Right lung (tissue), 5 donors: ENCODE results near the gene LYPLAL1. TPM values are rescaled to one million over a fixed set of nuclear protein-coding genes. Genes with fewer than 3 reads are reported as not detected.
"Not testable (repeated sequence)": the region's sequence is repeated elsewhere in the genome, so short reads cannot be mapped to it uniquely, and the experiment has no call there.

ENCODE experiments used
- DNase-seq, 2 donors: peaks; one replicate each; pipeline ENCODE4 v3.0.0-alpha.2; 2013
- polyA plus RNA-seq, 5 donors: library from polyadenylated mRNA; unstranded; fragments of 120-200 nt; gene quantifications; one replicate each; pipeline versions ENCODE4 v1.2.1 to v1.2.3, GENCODE V29; 2013; ENCODE audit warnings: inconsistent platforms in 1 of 5, low replicate concordance in 1 of 5; ENCODE audit not compliant: insufficient read length in 5 of 5, insufficient read depth in 1 of 5

The LYPLAL1 gene
- polyA plus RNA-seq, 5 donors = 43.7 to 68.4 (median 58.8) TPM

DNA sequence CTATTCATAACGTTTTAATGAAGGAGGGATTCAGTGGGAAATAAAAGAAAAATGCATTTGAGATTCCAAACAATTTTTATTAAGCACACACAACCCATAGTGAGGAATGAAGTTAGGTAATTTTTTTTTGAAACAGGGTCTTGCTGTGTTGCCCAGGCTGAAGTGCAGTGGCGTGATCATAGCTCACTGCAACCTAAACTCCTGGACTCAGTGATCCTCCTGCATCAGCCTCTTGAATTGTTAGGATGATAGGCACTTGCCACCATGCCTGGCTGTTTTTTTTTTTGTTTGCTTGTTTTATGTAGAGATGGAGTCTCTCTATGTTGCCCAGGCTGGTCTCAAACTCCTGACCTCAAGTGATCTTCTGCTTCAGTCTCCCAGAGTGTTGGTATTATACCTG is 28.9 kb downstream of the LYPLAL1 start:
- DNase-seq = no peak

DNA sequence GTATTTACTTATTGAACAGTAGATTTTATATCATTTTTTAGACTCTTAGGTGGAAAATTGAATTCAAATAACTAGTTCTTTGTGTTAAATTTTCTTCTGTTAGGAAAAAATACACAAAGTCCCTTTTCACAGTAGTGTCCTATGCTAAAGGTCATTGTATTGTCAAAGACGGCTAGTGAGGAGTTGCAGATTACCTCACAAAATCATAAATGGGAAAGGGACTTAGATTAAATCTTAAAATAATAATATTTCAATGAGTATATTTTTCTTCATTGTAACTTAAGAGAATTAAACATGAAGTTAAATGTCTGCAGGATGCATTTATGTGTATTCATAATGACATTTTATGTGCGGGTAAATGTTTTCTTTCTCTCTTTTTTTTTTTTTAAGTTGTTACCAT is 32.7 kb downstream of the LYPLAL1 start:
- no peak for DNase-seq

DNA sequence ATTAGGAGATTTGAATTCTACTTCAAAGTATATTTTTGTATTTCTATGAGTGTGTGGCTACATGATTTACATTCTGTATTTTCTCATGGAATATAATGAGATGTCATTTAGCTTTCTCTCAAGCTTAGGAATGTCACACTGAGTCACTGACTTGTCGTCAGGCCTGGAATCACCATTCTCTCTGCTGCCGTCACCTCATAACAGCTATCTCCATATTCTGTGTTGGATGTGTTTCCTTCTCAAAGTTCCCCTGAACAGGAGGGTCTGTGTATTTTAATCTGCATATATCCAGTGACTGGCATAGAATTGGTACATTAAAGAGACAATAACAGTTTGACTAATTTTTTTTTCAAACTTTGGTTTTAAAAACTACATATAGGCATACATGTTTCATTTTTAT is 35.9 kb downstream of the LYPLAL1 start:
- no peak for DNase-seq

DNA sequence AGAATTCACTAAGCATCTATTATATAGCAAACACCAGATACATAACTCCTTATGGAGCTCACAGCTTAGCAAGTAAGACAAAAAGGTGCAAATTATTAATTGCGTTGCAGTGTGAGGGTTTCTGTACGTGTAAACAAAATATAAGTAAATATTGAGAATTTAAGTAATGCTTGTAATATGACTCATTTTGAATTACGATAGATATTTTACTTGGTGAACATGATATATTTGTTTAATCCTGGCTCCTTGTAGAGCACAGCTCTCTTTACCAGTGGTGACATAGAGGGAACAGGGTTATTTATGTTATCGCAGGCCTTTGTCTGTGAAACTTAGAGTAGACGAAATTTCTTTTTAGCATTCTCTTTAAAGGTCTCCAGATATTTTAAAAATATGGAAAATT is 36.4 kb downstream of the LYPLAL1 start:
- no peak for DNase-seq

DNA sequence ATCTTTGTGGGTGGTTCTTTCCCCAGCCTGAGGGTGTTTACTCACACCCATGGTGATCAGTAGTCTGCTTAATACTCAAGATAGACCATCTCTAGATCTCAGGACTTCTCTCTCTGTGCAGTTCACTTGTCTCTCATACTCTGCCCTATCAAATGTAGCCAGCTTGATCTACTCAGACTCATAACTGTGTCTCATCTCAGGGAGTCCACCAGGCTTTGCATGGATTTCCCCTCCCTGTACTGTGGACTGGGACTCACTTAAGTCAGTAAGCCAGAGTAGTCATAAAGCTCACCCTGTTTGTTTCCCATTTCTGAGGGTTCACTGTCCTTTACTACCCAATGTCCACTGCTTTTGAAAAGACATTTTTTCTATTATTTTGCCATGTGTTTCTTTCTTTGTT is 41.8 kb downstream of the LYPLAL1 start:
- no peak for DNase-seq

- no peak for DNase-seq
Observed at GRCh38 chr1:219220945-219221344, 47.3 kb downstream of the LYPLAL1 start.

- no peak for DNase-seq
Observed at GRCh38 chr1:219223496-219223895, 49.8 kb downstream of the LYPLAL1 start.

GRCh38 chr1:219226196-219226595 is 52.5 kb downstream of the LYPLAL1 start:
- DNase-seq = no peak

DNA sequence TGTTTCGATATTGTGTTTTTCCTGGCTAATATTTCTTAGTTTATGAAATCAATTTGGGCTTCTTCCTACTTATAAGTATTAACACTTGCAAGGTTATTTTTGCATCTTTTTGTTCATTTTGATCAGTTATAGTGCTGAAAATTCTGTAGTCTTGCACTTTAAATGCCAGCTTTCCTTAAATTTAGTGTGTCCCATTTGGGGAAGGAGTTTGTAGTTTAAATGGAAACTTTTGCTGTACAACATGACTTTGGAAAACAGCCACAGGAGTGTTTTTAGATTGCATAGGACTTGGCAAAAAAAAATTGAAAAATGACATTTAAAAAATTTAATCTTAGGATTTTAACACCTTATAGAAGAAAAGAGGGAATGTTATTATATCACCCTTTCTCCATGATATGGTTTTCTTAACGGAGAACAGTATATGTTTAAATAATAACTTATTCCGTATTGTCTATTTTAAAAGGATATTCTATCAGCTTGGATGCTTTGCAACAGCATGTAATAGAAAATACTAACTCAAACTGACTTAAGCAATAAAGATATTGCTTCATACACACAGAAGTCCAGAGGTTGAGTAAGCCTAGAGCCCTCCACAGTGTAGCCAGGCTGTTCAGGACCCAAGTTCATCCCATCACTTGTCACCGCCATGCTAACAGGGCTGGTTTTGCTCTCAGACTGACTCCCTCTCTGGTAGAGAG is 53.8 kb downstream of the LYPLAL1 start:
- peak in 1 of 2 donors; percentile 32 for DNase-seq

GRCh38 chr1:219228058-219228419 is 54.4 kb downstream of the LYPLAL1 start:
- no peak for DNase-seq

GRCh38 chr1:219232890-219233289 is 59.2 kb downstream of the LYPLAL1 start:
- DNase-seq = no peak

GRCh38 chr1:219235903-219236481 is 62.3 kb downstream of the LYPLAL1 start:
- no peak for DNase-seq

GRCh38 chr1:219236933-219237610 is 63.4 kb downstream of the LYPLAL1 start:
- no peak for DNase-seq

DNA sequence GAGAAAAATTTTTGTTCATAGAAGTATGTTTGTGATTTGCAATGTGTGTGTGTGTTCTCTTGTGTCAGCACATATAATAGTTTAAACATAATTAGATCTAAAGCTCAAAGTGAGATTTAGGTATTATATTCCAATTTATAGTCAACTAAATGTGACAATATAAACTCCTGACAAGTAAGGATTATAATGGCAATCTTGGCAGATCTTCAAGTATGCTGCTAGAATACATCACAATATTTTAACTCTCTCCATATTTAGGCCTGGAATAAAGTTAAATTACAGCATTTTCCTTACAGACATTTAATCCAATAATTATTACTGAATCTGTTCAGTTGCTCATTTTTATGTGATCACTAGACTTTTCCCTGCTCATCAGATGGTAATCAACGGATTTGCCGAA is 65.8 kb downstream of the LYPLAL1 start:
- no peak for DNase-seq

DNA sequence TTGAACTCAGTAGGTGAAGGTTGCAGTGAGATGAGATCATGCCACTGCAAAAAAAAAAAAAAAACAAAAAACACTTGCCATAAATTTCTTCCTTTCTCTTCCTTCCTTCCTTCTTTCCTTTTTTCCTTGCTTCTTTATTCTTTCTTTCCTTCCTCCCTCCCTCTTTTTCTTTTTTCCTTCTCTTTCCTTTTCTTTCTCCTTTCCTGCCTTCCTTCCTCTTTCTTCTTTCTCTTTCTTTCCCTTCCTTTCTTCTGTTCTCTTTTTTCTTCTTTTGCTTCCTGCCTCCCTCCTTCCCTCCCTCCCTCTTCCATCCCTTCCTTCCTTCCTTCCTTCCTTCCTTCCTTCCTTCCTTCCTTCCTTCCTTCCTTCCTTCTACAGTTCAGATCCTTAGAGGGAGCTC is 71.2 kb downstream of the LYPLAL1 start:
- DNase-seq = no peak

DNA sequence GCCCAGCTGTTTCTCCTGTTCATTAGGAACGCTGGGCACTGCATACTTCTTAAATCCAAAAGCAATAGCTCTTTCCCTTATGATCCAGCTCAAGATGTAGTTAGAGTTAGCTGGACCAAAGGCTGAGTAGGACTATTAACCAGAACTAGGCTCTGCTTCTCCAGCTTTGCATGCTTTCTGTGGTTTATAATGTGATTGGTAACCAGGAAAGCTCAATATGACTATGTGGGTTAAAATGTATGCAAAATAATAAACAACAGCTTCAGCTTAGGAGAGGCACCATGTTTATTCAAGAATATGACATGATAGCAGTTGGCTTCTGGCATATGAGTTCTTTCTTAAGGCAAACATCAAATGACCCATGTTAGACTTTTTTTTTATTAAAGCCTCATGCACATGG is 73.8 kb downstream of the LYPLAL1 start:
- no peak for DNase-seq

GRCh38 chr1:219250468-219250867 is 76.8 kb downstream of the LYPLAL1 start:
- DNase-seq = not testable (repeated sequence)

- DNase-seq = no peak
Observed at GRCh38 chr1:219257751-219258150, 84.1 kb downstream of the LYPLAL1 start.

DNA sequence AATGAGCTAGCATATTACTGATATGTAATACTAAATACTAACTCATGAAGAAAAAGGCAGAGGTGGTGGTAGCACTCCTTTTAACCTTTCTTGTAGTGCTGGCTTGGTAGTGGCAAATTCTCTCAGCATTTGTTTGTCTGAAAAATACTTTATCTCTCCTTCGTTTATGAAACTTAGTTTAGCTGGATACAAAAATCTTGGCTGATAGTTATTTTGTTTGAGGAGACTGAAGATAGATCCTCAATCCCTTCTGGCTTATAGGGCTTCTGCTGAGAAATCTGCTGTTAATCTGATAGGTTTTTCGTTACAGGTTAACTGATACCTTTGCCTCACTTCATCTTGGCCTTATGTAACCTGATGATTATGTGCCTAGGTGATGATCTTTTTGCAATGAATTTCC is 87.8 kb downstream of the LYPLAL1 start:
- no peak for DNase-seq
